Measurements from ENCODE around the gene HAPLN3. TPM values are rescaled to one million over a fixed set of nuclear protein-coding genes. Genes with fewer than 3 reads are reported as not detected.

Gene HAPLN3
- polyA plus RNA-seq, 1 donor from 2014 or later, result not detected

DNA sequence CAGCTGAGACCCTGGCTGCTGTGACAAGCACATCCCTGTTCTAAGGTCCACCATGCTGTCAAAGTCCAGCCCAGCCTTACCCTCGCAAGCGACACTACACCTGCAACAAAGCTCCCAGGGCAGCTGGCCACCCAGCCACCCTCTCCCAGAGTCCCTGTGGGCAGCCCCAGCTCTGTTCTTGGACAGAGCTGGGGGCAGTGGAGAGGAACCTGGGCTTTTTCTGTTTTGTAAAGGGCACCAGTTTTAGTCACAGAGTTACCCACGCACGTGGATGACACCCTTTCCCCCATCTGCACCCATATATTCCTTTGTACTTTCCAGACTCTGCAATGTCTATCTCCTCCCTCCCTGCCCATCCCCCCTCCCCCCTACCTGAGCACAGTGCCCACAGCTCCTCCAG lies 53.2 kb downstream of the HAPLN3 start:
- no peaks in the 10 kb centered on the region for H3K79me2 ChIP-seq (replicated peaks; ENCODE audit: insufficient read depth, low read length)
- no peak overlapping the region for H3K27ac ChIP-seq (ENCODE audit: low read length)
- no peak overlapping the region for H3K4me2 ChIP-seq (ENCODE audit: low read length)
- no peaks in the 10 kb centered on the region for H4K20me1 ChIP-seq (ENCODE audit: insufficient read depth)
- no peaks in the 10 kb centered on the region for H3F3A ChIP-seq (ENCODE audit: insufficient read depth, low read length, poor library complexity, severe bottlenecking)
- H3K9me3 ChIP-seq (ENCODE audit: low read length), result no peaks in the 10 kb centered on the region
- no peak overlapping the region for H2AFZ ChIP-seq (ENCODE audit: low read depth, low read length)
- H3K9ac ChIP-seq (ENCODE audit: low read length), result no peak overlapping the region
- no peaks in the 10 kb centered on the region for H3K27me3 ChIP-seq (ENCODE audit: insufficient read depth, low read depth, low read length)
- H3K4me3 ChIP-seq (ENCODE audit: low read length), result no peak overlapping the region
- TF ChIP-seq TAF1 (IDR thresholded peaks at IDR 0.05; ENCODE audit: low read depth), result no peak
- no peak for TF ChIP-seq MXI1 (conservative IDR thresholded peaks at IDR 0.05; ENCODE audit: poor library complexity, severe bottlenecking)
- TF ChIP-seq, protein P1, sequence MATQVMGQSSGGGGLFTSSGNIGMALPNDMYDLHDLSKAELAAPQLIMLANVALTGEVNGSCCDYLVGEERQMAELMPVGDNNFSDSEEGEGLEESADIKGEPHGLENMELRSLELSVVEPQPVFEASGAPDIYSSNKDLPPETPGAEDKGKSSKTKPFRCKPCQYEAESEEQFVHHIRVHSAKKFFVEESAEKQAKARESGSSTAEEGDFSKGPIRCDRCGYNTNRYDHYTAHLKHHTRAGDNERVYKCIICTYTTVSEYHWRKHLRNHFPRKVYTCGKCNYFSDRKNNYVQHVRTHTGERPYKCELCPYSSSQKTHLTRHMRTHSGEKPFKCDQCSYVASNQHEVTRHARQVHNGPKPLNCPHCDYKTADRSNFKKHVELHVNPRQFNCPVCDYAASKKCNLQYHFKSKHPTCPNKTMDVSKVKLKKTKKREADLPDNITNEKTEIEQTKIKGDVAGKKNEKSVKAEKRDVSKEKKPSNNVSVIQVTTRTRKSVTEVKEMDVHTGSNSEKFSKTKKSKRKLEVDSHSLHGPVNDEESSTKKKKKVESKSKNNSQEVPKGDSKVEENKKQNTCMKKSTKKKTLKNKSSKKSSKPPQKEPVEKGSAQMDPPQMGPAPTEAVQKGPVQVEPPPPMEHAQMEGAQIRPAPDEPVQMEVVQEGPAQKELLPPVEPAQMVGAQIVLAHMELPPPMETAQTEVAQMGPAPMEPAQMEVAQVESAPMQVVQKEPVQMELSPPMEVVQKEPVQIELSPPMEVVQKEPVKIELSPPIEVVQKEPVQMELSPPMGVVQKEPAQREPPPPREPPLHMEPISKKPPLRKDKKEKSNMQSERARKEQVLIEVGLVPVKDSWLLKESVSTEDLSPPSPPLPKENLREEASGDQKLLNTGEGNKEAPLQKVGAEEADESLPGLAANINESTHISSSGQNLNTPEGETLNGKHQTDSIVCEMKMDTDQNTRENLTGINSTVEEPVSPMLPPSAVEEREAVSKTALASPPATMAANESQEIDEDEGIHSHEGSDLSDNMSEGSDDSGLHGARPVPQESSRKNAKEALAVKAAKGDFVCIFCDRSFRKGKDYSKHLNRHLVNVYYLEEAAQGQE (IDR thresholded peaks at IDR 0.05; ENCODE audit: borderline replicate concordance), result no peak
- TF ChIP-seq, protein P2, sequence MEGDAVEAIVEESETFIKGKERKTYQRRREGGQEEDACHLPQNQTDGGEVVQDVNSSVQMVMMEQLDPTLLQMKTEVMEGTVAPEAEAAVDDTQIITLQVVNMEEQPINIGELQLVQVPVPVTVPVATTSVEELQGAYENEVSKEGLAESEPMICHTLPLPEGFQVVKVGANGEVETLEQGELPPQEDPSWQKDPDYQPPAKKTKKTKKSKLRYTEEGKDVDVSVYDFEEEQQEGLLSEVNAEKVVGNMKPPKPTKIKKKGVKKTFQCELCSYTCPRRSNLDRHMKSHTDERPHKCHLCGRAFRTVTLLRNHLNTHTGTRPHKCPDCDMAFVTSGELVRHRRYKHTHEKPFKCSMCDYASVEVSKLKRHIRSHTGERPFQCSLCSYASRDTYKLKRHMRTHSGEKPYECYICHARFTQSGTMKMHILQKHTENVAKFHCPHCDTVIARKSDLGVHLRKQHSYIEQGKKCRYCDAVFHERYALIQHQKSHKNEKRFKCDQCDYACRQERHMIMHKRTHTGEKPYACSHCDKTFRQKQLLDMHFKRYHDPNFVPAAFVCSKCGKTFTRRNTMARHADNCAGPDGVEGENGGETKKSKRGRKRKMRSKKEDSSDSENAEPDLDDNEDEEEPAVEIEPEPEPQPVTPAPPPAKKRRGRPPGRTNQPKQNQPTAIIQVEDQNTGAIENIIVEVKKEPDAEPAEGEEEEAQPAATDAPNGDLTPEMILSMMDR (IDR thresholded peaks at IDR 0.05; ENCODE audit: poor library complexity, severe bottlenecking), result no peak
- H3K36me3 ChIP-seq (ENCODE audit: insufficient read depth, low read length), result no peaks in the 10 kb centered on the region
- no peaks in the 10 kb centered on the region for H3K9me2 ChIP-seq (ENCODE audit: insufficient read depth, low read length)

DNA sequence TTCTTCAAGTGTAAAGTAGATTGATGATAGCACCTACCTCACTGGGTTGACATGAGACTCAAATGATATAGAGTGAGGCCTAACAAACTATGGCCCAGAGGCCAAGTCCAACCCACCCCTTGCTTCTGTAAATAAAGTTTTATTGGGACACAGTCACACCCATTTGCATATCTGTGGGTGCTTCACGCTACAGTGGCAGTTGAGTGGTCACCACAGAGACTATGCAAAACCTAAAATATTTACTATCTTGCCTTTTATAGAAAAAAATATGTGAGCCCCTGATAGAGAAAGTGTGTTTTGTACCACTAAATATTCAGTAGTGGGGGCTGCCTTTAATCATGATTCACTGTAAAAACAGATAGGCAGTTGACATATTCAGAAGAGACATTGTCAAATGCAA lies 54.1 kb downstream of the HAPLN3 start:
- H3K27ac ChIP-seq (ENCODE audit: low read length), result no peak overlapping the region
- H3K4me3 ChIP-seq (ENCODE audit: low read length), result no peak overlapping the region
- no peaks in the 10 kb centered on the region for H4K20me1 ChIP-seq (ENCODE audit: insufficient read depth)
- no peaks in the 10 kb centered on the region for H3K36me3 ChIP-seq (ENCODE audit: insufficient read depth, low read length)
- no peak for TF ChIP-seq EZH2 (IDR thresholded peaks at IDR 0.05; ENCODE audit: borderline replicate concordance, insufficient read depth, low read length, poor library complexity, severe bottlenecking)
- no peak for TF ChIP-seq MXI1 (conservative IDR thresholded peaks at IDR 0.05; ENCODE audit: poor library complexity, severe bottlenecking)
- no peak for TF ChIP-seq POLR2AphosphoS5 (IDR thresholded peaks at IDR 0.05)
- TF ChIP-seq SMC3 (conservative IDR thresholded peaks at IDR 0.05; ENCODE audit: poor library complexity), result no peak
- H3K27me3 ChIP-seq (ENCODE audit: insufficient read depth, low read depth, low read length), result no peaks in the 10 kb centered on the region
- H3K79me2 ChIP-seq (replicated peaks; ENCODE audit: insufficient read depth, low read length), result no peaks in the 10 kb centered on the region
- no peaks in the 10 kb centered on the region for H3F3A ChIP-seq (ENCODE audit: insufficient read depth, low read length, poor library complexity, severe bottlenecking)
- no peaks in the 10 kb centered on the region for H3K9me2 ChIP-seq (ENCODE audit: insufficient read depth, low read length)
- H3K9me3 ChIP-seq (ENCODE audit: low read length), result no peaks in the 10 kb centered on the region
- H2AFZ ChIP-seq (ENCODE audit: low read depth, low read length), result no peak overlapping the region
- H3K4me2 ChIP-seq (ENCODE audit: low read length), result no peak overlapping the region
- no peak overlapping the region for H3K9ac ChIP-seq (ENCODE audit: low read length)

DNA sequence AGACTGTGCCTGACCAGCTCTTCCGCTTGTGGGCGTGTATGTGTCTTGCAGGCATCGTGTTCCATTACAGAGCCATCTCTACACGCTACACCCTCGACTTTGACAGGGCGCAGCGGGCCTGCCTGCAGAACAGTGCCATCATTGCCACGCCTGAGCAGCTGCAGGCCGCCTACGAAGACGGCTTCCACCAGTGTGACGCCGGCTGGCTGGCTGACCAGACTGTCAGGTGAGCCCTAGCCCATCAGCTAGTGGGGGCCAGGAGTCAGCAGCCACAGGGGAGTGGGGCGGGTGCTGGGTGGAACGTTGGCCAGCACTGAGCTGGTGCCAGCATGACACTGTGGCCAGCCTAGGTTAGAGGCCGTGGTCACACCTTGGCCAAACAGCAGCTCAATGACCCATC lies 55.4 kb downstream of the HAPLN3 start:
- Histone ChIP-seq H3K9me3 (ENCODE audit: low read length) (no peaks in the 10 kb centered on the region), H3K79me2 (replicated peaks; ENCODE audit: insufficient read depth, low read length) (no peaks in the 10 kb centered on the region), H2AFZ (ENCODE audit: low read depth, low read length) (no peak overlapping the region), H4K20me1 (ENCODE audit: insufficient read depth) (no peaks in the 10 kb centered on the region), H3K4me2 (ENCODE audit: low read length) (no peak overlapping the region), H3K4me3 (ENCODE audit: low read length) (no peak overlapping the region), H3F3A (ENCODE audit: insufficient read depth, low read length, poor library complexity, severe bottlenecking) (no peaks in the 10 kb centered on the region), H3K36me3 (ENCODE audit: insufficient read depth, low read length) (no peaks in the 10 kb centered on the region), H3K27ac (ENCODE audit: low read length) (no peak overlapping the region), H3K9me2 (ENCODE audit: insufficient read depth, low read length) (no peaks in the 10 kb centered on the region), H3K27me3 (ENCODE audit: insufficient read depth, low read depth, low read length) (no peaks in the 10 kb centered on the region), H3K9ac (ENCODE audit: low read length) (no peak overlapping the region)
- TF ChIP-seq EZH2 (IDR thresholded peaks at IDR 0.05; ENCODE audit: borderline replicate concordance, insufficient read depth, low read length, poor library complexity, severe bottlenecking) (no peak), TAF1 (IDR thresholded peaks at IDR 0.05; ENCODE audit: low read depth) (no peak), EP300 (conservative IDR thresholded peaks at IDR 0.05; ENCODE audit: poor library complexity, severe bottlenecking) (no peak), POLR2AphosphoS5 (IDR thresholded peaks at IDR 0.05) (no peak), MXI1 (conservative IDR thresholded peaks at IDR 0.05; ENCODE audit: poor library complexity, severe bottlenecking) (no peak), SMC3 (conservative IDR thresholded peaks at IDR 0.05; ENCODE audit: poor library complexity) (no peak)
- TF ChIP-seq, protein P2 (IDR thresholded peaks at IDR 0.05; ENCODE audit: poor library complexity, severe bottlenecking), result no peak

All from neural cell (in vitro differentiated cells).